Suppressor macrophage treated with lipopolysaccharide for 4 hours (primary cell): ENCODE data around the gene ZNF410.
"Not testable (repeated sequence)": the region's sequence is repeated elsewhere in the genome, so short reads cannot be mapped to it uniquely, and the experiment has no call there.

Experiments
- DNase-seq: peaks from one replicate; pipeline ENCODE4 v3.0.0-alpha.2; 2020

The ZNF410 gene, protein sequence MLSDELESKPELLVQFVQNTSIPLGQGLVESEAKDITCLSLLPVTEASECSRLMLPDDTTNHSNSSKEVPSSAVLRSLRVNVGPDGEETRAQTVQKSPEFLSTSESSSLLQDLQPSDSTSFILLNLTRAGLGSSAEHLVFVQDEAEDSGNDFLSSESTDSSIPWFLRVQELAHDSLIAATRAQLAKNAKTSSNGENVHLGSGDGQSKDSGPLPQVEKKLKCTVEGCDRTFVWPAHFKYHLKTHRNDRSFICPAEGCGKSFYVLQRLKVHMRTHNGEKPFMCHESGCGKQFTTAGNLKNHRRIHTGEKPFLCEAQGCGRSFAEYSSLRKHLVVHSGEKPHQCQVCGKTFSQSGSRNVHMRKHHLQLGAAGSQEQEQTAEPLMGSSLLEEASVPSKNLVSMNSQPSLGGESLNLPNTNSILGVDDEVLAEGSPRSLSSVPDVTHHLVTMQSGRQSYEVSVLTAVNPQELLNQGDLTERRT

GRCh38 chr14:73886449-73887317 lies at the start of gene ZNF410:
Gene ZNF410 (plus strand): TSS chr14:73886859. CDS start chr14:73892176, 5,317 bp downstream.
- peak; percentile 99 for DNase-seq

DNA sequence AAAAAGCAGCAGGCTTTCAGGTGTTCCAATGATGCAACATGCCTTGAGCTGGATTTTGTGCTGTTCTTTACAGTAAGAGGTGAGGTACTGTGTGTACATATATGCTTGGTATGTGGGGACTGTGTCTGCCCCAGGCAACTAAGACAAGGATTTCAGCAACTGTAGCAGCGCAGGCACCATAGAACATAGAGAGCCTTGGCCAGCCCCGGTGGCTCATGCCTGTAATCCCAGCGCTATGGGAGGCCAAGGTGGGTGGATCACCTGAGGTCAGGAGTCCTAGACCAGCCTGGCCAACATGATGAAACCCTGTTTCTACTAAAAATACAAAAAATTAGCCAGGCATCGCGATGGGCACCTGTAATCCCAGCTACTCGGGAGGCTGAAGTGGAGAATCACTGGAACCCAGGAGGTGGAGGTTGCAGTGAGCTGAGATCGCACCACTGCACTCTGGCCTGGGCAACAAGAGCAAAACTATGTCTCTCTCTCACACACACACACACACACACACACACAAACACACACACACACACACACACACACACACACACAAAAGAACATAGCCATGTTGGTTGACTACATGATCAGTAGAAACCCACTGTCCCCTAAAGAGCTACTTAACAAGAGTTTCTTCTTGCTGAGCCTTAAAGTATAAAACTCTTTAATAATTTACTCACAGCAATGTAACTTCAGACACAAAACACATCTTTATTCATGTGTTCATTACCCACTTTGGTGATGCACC lies 48.2 kb upstream of the ZNF410 start:
- not testable (repeated sequence) for DNase-seq

GRCh38 chr14:73842201-73842600 lies 44.5 kb upstream of the ZNF410 start:
- DNase-seq, result no peak

- no peak for DNase-seq
These were observed 43.8 kb upstream of the ZNF410 start for GRCh38 chr14:73842851-73843250.

DNA sequence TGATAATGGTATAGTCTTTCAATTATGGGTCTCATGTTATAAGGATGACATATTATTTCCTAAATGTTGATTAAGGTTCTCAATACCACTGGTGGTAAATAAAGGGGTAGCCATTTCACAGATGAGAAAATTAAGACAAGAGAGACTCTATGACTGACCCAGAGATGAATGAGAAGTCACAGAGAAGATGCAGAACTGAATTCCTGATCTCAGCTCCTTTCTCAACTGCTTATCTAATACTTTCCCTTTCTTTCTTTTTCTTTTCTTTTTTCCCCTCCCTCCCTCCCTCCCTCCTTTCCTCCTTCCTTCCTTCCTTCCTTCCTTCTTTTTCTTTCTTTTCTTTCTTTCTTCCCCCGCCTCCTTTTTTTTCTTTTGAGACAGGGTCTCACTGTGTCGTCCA lies 43.4 kb upstream of the ZNF410 start:
- DNase-seq, result no peak

DNA sequence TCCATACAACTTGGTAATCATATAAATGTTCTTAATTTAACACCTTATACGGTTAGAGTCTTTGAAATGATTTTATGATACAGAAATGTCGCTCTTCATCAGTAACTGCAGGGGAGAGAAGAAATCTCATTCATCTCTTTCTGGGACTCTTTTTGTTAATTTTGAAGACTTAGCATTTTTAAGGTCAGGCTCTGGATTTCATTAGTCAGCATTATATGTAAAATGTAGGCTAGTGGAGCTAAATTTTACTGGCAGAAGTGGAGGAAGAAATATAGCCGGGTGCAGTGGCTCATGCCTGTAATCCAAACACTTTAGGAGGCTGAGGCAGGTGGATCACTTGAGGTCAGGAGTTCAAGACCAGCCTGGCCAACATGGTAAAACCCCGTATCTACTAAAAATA lies 39.7 kb upstream of the ZNF410 start:
- DNase-seq, result no peak

- DNase-seq, result no peak
These were observed 35.7 kb upstream of the ZNF410 start for GRCh38 chr14:73851000-73851399.

- peak; percentile 97 for DNase-seq
These were observed 34.9 kb upstream of the ZNF410 start, which contains the start of gene PTGR2 for GRCh38 chr14:73851567-73852382. Gene PTGR2 (plus strand): TSS chr14:73851831. CDS start chr14:73858863, 7,032 bp downstream.

DNA sequence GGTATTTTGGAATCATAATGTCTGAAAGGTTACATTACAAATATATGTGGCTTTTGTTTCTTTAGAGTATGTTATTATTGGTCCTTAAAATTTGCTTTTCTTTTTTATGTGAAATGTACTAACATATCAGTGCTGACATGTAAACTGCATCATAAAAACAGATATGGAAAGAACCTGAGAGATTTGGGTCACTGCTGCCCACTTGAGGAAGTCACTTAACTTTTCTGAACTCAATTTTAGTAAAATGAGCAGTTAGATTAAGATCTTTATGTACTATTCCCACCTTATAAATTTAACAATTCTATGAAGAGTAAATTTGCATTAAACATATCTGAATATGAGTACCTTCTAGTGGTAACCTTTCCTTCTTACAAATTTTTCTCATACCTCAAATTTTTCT lies 27.5 kb upstream of the ZNF410 start:
- no peak for DNase-seq

- DNase-seq, result no peak
These were observed 25.6 kb upstream of the ZNF410 start for GRCh38 chr14:73861073-73861472.

GRCh38 chr14:73862480-73862879 lies 24.2 kb upstream of the ZNF410 start:
- DNase-seq, result no peak

- DNase-seq, result no peak
These were observed 23.4 kb upstream of the ZNF410 start for GRCh38 chr14:73863209-73863608.

GRCh38 chr14:73865534-73866113 lies 21.0 kb upstream of the ZNF410 start:
- no peak for DNase-seq

GRCh38 chr14:73869754-73870153 lies 16.9 kb upstream of the ZNF410 start:
- not testable (repeated sequence) for DNase-seq

DNA sequence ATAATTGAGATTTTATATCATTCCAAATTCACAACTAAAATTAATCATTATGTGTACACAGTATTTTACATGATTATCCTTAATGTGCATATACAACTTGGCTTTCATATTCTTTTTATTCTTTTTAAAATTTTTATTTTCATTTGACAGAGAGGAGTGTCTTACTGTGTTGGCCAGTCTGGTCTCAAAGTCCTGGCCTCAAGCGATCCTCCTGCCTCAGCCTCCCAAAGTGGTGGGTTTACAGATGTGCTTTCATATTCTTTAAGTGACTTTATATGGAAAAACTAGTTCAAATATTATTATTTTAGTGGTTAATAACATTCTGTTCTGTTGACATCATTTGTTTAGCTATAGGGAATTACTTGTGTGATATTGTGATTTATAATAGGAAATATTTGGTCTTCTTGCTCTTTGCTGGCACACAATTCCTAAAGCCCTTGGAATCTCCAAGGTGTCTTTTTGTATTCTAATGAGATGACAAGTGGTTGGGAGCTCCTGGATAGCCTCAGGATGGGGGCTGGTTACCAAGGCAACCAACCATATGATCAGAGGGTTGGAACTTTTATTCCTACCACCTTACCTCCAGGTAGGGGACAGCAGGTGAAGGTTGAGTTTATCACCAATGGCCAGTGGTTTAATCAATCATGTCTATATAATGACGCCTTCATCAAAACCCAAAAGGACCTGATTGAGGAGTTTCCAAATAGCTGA lies 16.0 kb upstream of the ZNF410 start:
- no peak for DNase-seq

DNA sequence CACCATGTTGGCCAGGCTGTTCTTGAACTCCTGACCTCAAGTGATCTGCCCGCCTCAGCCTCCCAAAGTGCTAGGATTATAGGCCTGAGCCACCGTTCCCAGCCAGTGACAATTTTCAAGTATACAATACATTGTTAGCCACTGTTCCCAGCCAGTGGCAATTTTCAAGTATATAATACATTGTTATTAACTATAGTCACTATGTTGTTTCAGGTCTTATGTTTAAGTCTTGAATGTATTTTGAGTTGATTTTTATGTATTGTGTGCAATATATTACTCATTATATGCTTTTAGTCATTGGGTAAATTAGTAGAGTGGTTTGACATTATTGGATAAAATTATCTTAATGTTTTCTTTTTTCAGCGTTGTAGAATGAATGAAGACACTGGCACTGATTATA lies 13.0 kb upstream of the ZNF410 start:
- DNase-seq, result no peak

DNA sequence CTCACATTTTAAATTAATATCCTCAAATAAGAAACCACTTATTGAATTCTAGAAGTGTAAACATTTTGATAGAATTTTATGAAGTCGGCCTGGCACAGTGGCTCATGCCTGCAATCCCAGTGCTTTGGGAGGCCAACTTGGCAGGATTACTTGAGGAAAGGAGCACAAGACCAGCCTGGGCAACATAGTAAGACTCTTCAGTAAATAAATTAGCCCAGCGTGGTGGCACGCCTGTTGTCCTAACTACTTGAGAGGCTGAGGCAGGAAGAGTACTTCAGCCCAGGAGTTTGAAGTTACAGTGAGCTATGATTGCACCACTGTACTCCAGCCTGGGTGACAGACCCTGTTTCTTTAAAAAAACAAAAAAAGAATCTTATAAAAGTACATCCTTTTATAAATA lies 8.9 kb upstream of the ZNF410 start:
- no peak for DNase-seq

DNA sequence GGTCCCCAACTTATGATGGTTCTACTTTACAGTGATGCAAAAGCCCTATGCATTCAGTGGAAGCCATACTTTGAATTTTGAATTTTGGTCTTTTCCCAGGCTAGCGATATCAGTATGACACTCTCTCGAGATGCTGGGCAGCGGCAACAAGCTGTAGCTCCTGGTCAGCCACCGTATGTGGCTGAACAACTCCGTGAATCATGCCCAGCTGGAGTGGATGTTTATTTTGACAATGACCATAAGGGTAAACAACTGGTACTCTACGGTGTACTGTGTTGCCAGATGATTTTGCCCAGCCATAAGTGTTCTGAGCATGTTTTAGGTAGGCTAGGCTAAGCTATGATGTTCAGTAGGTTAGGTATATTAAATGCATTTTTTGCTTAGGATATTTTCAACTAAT lies 8.2 kb upstream of the ZNF410 start:
- no peak for DNase-seq

- no peak for DNase-seq
These were observed 7.6 kb upstream of the ZNF410 start for GRCh38 chr14:73879027-73879426.

DNA sequence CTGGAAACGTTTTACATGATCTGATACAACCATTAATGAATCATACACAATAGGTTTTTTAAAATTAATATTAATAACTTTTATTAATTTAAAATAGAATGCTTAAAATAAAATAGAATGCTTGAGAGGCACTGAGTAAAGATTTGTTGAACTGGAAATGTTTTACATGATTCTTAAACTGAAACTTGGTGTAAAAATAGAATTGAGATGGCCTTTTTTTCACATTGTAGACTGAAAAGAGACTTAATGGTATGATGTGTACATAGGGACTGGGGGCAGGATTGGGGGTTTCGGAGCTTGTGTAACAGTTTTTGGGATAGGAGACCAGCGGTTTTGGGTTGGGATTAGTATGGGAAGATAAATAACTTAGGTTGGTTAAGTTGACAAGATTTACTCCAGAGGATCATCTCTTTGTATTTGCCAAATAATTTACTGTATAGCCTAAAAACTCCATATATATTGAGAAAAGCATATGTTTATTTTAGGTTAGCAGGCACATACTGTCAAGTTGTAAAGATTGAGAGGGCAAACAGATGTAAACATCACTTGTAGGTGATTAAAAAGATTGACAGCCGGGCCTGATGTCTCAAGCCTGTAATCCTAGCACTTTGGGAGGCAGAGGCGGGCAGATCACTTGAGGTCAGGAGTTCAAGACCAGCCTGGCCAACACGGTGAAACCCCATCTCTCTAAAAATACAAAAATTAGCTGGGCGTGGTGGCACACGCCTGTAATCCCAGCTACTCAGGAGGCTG lies 2.0 kb upstream of the ZNF410 start:
- DNase-seq, result no peak

DNA sequence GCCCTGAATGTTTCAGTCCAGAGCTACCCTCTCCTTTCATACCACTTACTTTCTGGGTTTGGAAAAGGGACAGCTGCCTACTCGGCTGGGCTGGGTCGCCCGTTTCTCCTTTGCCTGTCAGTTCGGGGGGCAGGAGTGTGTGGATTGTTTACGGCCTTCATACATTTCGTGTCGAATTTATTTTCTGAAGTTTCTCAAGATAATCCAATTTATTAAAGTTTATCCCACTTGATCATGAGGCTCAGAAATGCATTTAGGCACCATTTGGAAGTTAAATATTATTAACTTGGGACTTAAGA lies 608 bp downstream of the ZNF410 start:
- DNase-seq, result no peak
